ENCODE results near the gene DNTT. TPM values are rescaled to one million over a fixed set of nuclear protein-coding genes. Genes with fewer than 3 reads are reported as not detected.

DNTT gene
- total RNA-seq, 2 experiments from 2014 or later = 0.16 to 0.32 TPM

DNA sequence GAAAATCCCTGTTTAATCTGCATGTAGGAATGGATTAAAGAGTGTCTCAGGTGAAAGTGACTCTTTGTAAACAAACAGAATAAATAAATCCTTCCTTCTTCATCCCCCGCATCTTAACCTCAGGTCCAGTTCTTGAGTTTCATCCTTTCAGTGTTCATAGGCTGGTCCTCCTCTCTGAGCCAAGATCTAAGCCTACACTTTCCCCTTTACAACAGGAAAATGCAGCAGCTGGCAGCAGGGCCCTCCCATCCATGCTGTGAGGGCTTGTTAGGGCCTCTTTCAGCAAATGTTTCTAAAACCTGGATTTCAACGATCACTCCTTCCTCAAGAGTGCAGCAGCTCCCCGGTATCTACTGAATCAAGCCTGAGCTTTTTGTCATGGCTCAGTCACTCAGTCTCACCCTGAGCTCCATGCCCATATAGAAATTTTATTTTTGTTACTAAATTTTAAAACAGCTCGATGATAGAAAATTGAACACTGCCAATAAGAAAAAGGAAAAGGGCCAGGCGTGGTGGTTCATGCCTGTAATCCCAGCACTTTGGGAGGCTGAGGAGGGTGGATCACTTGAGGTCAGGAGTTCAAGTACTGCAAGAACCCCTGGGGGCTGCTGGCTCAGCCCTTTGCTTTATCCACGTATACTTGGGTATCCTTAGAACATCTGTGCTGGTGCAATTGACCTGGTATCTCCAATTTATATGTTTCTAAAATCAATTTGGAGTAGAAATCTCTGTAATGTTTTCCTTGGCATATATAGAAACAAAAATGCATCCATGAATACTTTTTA lies 48.5 kb upstream of the DNTT start:
- Histone ChIP-seq H3K4me2 (ENCODE audit: low read length) (no peak overlapping the region), H3K4me3 (ENCODE audit: low read depth, low read length, poor library complexity, severe bottlenecking) (no peak overlapping the region), H3K79me2 (ENCODE audit: insufficient read depth, low read depth, low read length) (peaks cover 98% of the 10 kb centered on the region), H4K20me1 (ENCODE audit: insufficient read depth, low read length) (peaks cover 7% of the 10 kb centered on the region; the same call in 1 of the 2 replicates), H3K4me1 (ENCODE audit: insufficient read depth, low read length, poor library complexity, severe bottlenecking) (peaks cover 70% of the 10 kb centered on the region), H3K36me3 (ENCODE audit: insufficient read depth, low read length) (peaks cover 89% of the 10 kb centered on the region), H2AFZ (ENCODE audit: low read length) (no peak overlapping the region), H3K9me3 (ENCODE audit: low read length) (no peaks in the 10 kb centered on the region), H3K9me2 (ENCODE audit: insufficient read depth, low read length) (no peaks in the 10 kb centered on the region), H3K27ac (ENCODE audit: low read depth, low read length, poor library complexity, severe bottlenecking) (peak overlapping the region; percentile 2)
- POLR2A ChIA-PET = interaction anchor here (0.6 to 2.4 kb wide), 8 partner anchors 9 to 46 kb away, joined by 3 to 7 read pairs (median 4); partner anchors contain the start of gene BLNK
- BruUV-seq (replicated peaks) = no TSS peak
- no peak for TF ChIP-seq EZH2phosphoT487 (IDR thresholded peaks at IDR 0.05; ENCODE audit: borderline replicate concordance, low read depth, low read length)
- TF ChIP-seq, protein P1, sequence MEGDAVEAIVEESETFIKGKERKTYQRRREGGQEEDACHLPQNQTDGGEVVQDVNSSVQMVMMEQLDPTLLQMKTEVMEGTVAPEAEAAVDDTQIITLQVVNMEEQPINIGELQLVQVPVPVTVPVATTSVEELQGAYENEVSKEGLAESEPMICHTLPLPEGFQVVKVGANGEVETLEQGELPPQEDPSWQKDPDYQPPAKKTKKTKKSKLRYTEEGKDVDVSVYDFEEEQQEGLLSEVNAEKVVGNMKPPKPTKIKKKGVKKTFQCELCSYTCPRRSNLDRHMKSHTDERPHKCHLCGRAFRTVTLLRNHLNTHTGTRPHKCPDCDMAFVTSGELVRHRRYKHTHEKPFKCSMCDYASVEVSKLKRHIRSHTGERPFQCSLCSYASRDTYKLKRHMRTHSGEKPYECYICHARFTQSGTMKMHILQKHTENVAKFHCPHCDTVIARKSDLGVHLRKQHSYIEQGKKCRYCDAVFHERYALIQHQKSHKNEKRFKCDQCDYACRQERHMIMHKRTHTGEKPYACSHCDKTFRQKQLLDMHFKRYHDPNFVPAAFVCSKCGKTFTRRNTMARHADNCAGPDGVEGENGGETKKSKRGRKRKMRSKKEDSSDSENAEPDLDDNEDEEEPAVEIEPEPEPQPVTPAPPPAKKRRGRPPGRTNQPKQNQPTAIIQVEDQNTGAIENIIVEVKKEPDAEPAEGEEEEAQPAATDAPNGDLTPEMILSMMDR (conservative IDR thresholded peaks at IDR 0.05; ENCODE audit: low read length) = no peak
- DNase-seq (ENCODE audit: low spot score) = no peak
- intact Hi-C loops (cut with micrococcal nuclease; ENCODE audit: unreplicated experiment) = no loop called here
- CTCF ChIA-PET (ENCODE audit: unreplicated experiment) = no interaction called here

DNA sequence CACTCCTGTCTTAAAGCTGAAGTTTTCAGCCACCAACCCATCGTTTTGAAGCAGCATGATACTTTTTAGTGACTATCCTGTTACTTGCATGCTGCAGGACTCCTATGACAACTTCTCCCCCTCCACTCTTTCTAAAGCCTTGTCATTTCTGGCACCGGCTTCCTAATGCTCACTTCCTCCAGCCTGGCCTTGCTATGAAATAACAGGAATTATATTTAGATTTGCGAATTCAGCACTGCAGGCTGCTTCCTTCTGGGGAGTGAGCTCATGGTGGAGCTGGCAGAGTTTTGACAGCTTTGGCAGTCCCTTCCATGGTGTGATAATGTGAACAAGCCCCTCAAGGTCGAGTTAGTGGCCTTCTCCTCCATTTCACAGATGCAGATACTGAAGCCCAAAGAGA lies 46.3 kb upstream of the DNTT start:
- H3K79me2 ChIP-seq (ENCODE audit: insufficient read depth, low read depth, low read length) = peaks cover 98% of the 10 kb centered on the region
- no peak overlapping the region for H2AFZ ChIP-seq (ENCODE audit: low read length)
- peaks cover 7% of the 10 kb centered on the region; the same call in 1 of the 2 replicates for H4K20me1 ChIP-seq (ENCODE audit: insufficient read depth, low read length)
- no peak for TF ChIP-seq EZH2phosphoT487 (IDR thresholded peaks at IDR 0.05; ENCODE audit: borderline replicate concordance, low read depth, low read length)
- TF ChIP-seq, protein P1 (conservative IDR thresholded peaks at IDR 0.05; ENCODE audit: low read length) = no peak
- peaks cover 81% of the 10 kb centered on the region for H3K4me1 ChIP-seq (ENCODE audit: insufficient read depth, low read length, poor library complexity, severe bottlenecking)
- no peak for DNase-seq (ENCODE audit: low spot score)
- H3K4me3 ChIP-seq (ENCODE audit: low read depth, low read length, poor library complexity, severe bottlenecking) = peak overlapping the region; percentile 32
- BruUV-seq (replicated peaks) = no TSS peak
- POLR2A ChIA-PET = interaction anchor here (0.5 to 5.1 kb wide), 3 partner anchors 13 to 23 kb away, joined by 3 to 44 read pairs (median 3); partner anchors contain the start of gene BLNK
- H3K9me2 ChIP-seq (ENCODE audit: insufficient read depth, low read length) = no peaks in the 10 kb centered on the region
- no peaks in the 10 kb centered on the region for H3K9me3 ChIP-seq (ENCODE audit: low read length)
- H3K27ac ChIP-seq (ENCODE audit: low read depth, low read length, poor library complexity, severe bottlenecking) = peak overlapping the region; percentile 54
- CTCF ChIA-PET (ENCODE audit: unreplicated experiment) = no interaction called here
- H3K4me2 ChIP-seq (ENCODE audit: low read length) = peak overlapping the region; percentile 55
- peaks cover 92% of the 10 kb centered on the region for H3K36me3 ChIP-seq (ENCODE audit: insufficient read depth, low read length)
- intact Hi-C loops (cut with micrococcal nuclease; ENCODE audit: unreplicated experiment) = no loop called here

DNA sequence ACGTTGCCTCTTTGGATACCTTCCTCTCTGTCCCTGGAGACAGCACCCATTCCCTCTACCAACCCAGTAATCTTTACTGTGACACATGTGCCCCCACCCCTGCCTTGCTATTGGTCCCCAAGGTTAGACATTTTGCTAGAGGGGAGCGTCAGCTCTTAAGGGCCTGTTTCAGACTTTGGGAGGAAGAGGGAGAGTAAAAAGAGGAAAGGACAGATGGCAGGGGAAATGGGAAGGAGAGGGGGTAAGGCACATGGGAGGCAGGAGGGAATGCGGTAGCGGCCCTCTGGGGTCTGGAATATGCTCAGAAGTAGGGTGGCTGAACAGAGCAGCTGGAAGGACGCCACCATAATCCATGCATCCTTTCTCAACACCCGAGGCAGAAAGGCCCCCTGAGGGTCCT lies 45.1 kb upstream of the DNTT start:
- Histone ChIP-seq H2AFZ (ENCODE audit: low read length) (no peak overlapping the region), H3K27ac (ENCODE audit: low read depth, low read length, poor library complexity, severe bottlenecking) (peak overlapping the region; percentile 26), H3K79me2 (ENCODE audit: insufficient read depth, low read depth, low read length) (peaks cover 98% of the 10 kb centered on the region), H3K9me3 (ENCODE audit: low read length) (no peaks in the 10 kb centered on the region), H4K20me1 (ENCODE audit: insufficient read depth, low read length) (peaks cover 18% of the 10 kb centered on the region; the same call in 1 of the 2 replicates), H3K4me1 (ENCODE audit: insufficient read depth, low read length, poor library complexity, severe bottlenecking) (peaks cover 88% of the 10 kb centered on the region), H3K4me3 (ENCODE audit: low read depth, low read length, poor library complexity, severe bottlenecking) (no peak overlapping the region), H3K4me2 (ENCODE audit: low read length) (peak overlapping the region; percentile 55; the same call in 1 of the 2 replicates), H3K9me2 (ENCODE audit: insufficient read depth, low read length) (no peaks in the 10 kb centered on the region), H3K36me3 (ENCODE audit: insufficient read depth, low read length) (peaks cover 95% of the 10 kb centered on the region)
- TF ChIP-seq, protein P1 (conservative IDR thresholded peaks at IDR 0.05; ENCODE audit: low read length) = no peak
- POLR2A ChIA-PET = interaction anchor here (1.6 to 5.1 kb wide), 2 partner anchors 8 to 12 kb away, joined by 3 to 44 read pairs; partner anchors contain the start of gene BLNK
- CTCF ChIA-PET (ENCODE audit: unreplicated experiment) = no interaction called here
- no peak for DNase-seq (ENCODE audit: low spot score)
- intact Hi-C loops (cut with micrococcal nuclease; ENCODE audit: unreplicated experiment) = no loop called here
- no TSS peak for BruUV-seq (replicated peaks)

Measured in OCI-LY7 (cell line).